HT-29 (cell line): ENCODE results near the gene SLC28A1. TPM values are rescaled to one million over a fixed set of nuclear protein-coding genes. Genes with fewer than 3 reads are reported as not detected.

ENCODE experiments used
- DNase-seq: peaks from one replicate; pipeline ENCODE4 v3.0.0-alpha.2; 2015; ENCODE audit warnings: low spot score
- total RNA-seq: library from RNA; depleted of rRNA; stranded (reverse); fragments of >200 nt; shearing (Covaris generic); gene quantifications from 2 replicates; pipeline ENCODE4 v1.2.3, GENCODE V29; 2014

The SLC28A1 gene
- total RNA-seq, 1 experiment from 2014 or later = 0.13 TPM

GRCh38 chr15:84885801-84886200 is 1.3 kb downstream of the SLC28A1 start:
- DNase-seq = no peak

GRCh38 chr15:84886211-84886983 is 1.9 kb downstream of the SLC28A1 start:
- no peak for DNase-seq

DNA sequence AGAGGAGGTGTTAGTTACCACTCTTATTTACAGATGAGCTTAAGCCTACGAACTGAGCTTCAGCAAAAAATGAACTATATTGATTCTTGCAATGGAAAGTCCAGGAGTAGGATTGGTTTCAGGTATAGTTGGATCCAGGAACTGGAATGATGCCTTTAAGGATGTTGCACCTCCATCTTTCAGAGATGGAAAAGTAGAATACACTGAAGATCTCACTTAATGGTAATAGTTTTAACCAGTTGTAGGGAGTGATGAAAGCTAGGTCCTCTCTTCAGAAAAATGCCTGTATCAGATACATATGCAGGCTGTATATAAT is 2.5 kb downstream of the SLC28A1 start:
- no peak for DNase-seq

GRCh38 chr15:84887938-84888337 is 3.5 kb downstream of the SLC28A1 start:
- DNase-seq = no peak

DNA sequence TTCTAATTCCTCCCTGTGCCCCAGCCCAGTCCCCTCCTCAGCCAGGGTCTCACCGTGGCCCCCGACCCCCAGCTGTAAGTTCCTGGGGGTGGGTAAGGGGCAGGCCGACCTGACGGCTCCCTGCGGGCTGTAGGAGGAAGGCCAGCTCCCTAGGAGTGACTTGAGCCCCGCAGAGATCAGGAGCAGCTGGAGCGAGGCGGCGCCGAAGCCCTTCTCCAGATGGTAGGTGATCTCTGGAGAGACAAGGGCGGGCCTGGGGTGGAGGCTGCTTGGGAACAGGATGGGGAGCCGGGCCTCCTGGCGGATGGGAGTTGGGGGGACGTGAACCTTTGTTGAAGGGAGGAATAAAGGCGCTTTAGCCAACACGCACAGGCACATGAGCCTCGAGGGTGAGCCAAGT is 4.2 kb downstream of the SLC28A1 start:
- no peak for DNase-seq

GRCh38 chr15:84889313-84889990 is 5.0 kb downstream of the SLC28A1 start:
- DNase-seq = no peak

DNA sequence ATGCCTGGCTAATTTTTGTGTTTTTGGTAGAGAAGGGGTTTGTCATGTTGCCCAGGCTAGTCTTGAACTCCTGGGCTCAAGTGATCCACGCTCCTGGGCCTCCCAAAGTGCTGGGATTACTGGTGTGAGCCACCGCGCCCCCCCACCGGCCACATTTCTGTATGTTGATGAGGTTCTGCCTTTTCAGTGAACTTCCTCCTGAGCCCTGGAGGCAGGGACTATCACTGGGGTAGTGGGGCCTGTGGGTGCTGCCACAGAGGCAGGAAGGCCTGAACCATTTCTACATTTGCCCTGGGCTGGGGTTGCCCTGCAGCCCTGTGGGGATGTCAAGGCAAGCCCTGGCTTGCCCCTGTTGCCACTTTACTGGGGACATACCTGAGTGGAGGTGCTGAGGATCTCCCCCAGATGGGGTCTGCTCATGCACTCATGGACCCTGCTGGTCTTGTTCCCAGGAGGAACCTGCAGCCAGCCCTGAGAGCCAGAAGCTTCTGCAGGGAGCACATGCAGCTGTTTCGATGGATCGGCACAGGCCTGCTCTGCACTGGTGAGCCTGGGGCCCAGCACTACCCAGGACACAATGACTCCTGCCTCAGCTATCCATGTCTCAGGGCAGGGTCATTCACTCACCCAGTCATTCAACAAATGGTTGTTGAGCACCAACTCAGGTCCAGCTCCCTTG is 5.7 kb downstream of the SLC28A1 start:
- no peak for DNase-seq

GRCh38 chr15:84890670-84891162 is 6.3 kb downstream of the SLC28A1 start:
- no peak for DNase-seq

DNA sequence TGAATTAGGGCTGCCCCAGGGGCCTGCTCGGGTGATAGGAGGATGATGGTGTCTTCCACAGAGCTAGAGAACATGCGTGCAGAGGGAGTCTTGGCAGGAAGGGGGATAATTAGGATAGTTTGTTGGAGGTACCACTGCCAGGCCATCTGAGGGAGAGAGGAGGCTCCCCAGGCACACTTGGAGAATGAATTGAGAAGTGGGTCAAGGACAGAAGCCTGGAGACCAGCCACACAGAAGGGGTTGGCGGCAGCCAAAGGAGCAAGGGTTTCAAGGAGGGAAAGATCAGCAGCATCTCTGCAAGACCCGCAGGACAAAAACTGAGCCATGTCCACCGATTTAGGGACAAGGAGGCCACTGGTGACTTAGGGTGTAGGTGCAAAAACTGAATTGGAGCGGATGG is 6.9 kb downstream of the SLC28A1 start:
- DNase-seq = no peak

DNA sequence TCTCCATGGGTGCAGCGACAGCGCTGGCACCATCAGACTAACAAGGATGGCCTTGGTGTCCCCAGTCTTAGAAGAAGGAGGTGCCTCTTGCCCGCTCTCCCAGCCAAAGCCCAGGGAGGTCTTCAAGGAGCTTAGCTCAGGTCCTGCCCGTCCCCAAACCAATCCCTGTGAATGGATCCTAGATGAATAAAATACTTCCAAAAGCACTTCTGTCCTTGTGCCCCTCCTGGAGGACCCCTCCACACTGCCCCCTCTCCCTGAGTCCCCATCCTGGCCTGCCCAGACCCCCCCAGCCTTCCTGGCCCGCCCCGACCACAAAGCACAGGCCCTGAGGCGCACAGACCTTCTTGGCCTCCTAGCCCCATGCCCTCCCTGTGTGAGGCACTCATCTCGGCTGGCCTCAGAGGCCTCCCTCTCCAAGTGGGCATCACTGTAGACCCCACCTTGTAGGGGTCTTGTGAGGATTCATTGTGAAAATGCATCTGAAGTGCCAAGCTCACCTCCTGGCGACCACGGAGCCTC is 8.4 kb downstream of the SLC28A1 start:
- no peak for DNase-seq

DNA sequence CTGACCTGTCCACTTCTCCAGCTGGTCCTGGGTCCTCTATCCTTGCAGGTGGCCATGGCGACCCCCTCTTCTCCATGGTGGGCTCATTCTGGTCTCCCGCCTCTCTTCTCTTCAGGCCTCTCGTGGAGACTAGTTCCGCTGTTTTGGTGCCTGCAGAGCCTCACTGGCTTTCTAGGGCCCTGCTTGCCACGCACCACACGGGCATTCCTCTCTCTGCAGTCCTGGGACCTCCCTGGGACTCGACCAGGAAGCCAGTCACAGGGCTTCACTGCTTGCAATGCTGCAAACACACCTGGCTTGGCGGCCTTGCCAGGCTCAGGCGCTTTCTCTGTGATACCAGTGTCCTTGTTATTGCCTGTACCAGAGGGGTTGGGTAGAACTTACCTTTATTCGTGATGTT is 9.1 kb downstream of the SLC28A1 start:
- DNase-seq = no peak

DNA sequence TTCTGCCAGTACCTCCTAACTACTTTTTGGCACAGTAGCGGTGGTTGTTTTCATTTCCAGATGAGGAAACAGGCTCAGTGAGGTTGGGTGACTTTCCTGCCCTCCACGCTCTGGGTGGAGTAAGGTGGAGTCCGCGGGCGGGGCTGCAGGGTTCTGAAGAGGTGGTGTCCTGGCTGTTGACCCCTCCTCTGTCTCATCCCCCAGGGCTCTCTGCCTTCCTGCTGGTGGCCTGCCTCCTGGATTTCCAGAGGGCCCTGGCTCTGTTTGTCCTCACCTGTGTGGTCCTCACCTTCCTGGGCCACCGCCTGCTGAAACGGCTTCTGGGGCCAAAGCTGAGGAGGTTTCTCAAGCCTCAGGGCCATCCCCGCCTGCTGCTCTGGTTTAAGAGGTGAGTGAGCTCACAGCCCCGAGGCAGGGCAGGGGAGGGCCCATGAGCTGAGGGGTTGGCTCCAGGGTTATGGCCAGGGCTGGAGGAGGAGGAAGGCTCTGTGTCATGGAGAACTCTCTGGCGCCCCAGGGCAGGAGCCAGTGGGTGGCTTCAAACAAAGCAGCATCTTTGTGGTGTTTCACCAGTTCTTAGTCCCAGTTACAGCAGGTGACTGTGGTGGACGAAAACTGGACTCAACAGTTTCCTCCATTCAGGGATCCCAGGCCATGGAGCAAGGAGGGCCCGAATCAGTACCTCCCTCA is 10.4 kb downstream of the SLC28A1 start:
- peak; percentile 53 for DNase-seq

DNA sequence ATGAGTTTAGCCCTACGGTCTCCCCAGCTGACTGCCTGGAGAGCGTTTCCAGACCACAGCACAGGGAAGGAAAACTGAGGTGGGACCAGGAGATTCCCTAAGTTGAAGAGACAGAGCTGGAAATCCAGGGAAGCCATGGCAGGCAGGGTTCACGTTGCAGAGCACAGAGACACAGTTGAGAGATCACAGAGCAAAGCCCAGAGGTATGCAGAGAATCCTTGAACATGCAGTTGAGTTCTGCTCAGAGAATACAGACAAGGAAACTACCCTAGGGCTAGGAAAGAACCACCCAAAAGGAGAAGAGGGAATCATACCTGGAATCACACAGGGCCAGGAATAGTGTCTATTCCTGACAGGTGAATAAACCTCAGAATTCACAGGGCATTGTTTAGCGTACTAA is 14.3 kb downstream of the SLC28A1 start:
- no peak for DNase-seq

DNA sequence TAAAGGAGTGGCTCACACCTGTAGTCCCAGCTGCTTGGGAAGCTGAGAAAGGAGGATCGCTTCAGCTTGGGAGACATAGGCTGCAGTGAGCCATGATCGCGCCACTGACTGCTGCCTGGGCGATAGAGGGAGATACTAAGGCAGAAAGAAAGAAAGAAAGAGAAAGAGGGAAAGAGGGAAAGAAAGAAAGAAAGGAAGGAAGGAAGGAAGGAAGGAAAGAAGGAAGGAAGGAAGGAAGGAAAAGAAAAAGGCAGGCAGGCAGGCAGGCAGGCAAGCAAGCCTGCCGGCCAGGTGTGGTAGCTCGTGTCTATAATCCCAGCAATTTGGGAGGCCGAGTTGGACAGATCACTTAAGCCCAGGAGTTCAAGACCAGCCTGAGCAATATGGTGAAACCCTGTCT is 15.3 kb downstream of the SLC28A1 start:
- DNase-seq = no peak

GRCh38 chr15:84901540-84901939 is 17.1 kb downstream of the SLC28A1 start:
- no peak for DNase-seq

- no peak for DNase-seq
Observed at GRCh38 chr15:84903751-84904150, 19.3 kb downstream of the SLC28A1 start.

DNA sequence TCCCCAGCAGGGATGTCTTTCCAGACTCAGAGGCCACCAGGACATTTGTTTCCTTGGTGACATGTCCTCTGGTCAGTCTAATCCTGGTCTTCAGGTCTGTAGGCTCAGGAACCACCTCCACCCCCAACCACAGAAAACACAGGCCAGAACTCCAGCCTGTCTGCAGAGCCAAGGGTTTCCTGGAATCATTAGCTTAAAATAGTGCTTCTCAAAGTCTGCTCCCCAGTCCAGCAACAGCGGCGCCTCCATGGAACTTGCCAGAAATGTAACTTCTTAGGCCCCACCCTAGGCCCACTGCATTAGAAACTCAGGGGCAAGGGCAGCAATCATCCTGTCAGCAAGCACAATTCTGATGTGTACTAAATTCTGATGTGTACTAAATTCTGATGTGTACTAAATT is 20.0 kb downstream of the SLC28A1 start:
- DNase-seq = no peak

- no peak for DNase-seq
Observed at GRCh38 chr15:84905016-84905916, 20.8 kb downstream of the SLC28A1 start.

- no peak for DNase-seq
Observed at GRCh38 chr15:84907731-84908130, 23.3 kb downstream of the SLC28A1 start.

DNA sequence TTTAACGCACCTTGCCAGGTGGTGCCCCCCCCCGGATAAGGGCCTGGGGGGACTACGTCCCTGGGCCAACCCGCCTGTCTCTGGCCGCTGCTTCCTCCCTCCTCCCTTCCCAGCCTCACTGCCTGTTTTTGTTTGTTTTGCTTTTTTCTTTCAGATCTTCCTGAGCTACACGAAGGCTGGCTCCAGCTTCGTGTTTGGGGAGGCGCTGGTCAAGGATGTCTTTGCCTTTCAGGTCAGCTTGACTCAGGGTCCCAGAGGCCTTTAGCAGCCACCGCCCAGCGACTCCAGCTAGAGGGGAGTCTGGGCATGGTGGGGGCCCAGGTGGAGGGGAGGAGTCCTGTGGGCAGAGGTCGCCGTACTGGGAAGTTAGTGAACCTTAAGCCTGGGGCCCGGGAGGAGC is 24.1 kb downstream of the SLC28A1 start:
- DNase-seq = no peak

GRCh38 chr15:84909029-84909428 is 24.6 kb downstream of the SLC28A1 start:
- no peak for DNase-seq
